ENCODE data around the gene DEPDC7. TPM values are rescaled to one million over a fixed set of nuclear protein-coding genes. Genes with fewer than 3 reads are reported as not detected.

DEPDC7 gene
- total RNA-seq, 1 experiment from 2014 or later, result 1.6 TPM

- no peak overlapping the region for H3K4me3 Mint-ChIP-seq (ENCODE audit: low read depth, unreplicated experiment)
- no peak for TF ChIP-seq CTCF (IDR thresholded peaks at IDR 0.05; ENCODE audit: unreplicated experiment)
- no peak for DNase-seq
- no peak overlapping the region for H3K27ac Mint-ChIP-seq (ENCODE audit: unreplicated experiment)
- H3K9me3 Mint-ChIP-seq (ENCODE audit: low read depth, unreplicated experiment), result no peaks in the 10 kb centered on the region
- intact Hi-C loops (cut with micrococcal nuclease; ENCODE audit: unreplicated experiment), result no loop called here
- CTCF ChIA-PET, result no interaction called here
- BruUV-seq (replicated peaks), result no TSS peak
- H3K27me3 Mint-ChIP-seq (ENCODE audit: unreplicated experiment), result peaks cover 26% of the 10 kb centered on the region
- no peaks in the 10 kb centered on the region for H3K36me3 Mint-ChIP-seq (ENCODE audit: insufficient read depth, unreplicated experiment)
- peaks cover 8% of the 10 kb centered on the region for H3K4me1 Mint-ChIP-seq (ENCODE audit: low read depth, unreplicated experiment)
These were observed 13.7 kb upstream of the DEPDC7 start for GRCh38 chr11:33001751-33002542.

DNA sequence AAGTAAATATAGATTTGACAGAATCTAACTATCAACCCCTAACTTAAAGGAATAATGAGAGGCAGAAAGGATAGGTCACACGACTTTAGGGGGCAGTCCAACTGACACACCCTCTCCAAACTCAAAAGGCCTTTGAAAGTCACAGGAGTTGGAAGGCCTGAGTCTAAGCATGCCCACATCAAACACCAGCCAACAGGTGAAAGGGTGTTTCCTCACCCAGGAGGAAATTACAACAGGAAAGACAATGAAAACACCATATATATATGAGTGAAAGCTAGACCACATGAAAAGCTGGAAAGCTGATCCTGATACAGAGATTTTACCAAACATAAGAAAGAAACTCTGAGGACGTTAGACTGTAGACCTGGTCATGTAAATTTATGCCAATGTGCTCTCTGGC, 10.5 kb upstream of the DEPDC7 start:
- CTCF ChIA-PET, result interaction anchor here (0.6 kb wide), 2 partner anchors 111 to 214 kb away, joined by 3 to 4 read pairs; no protein-coding TSS in a partner anchor
- H3K27ac Mint-ChIP-seq (ENCODE audit: unreplicated experiment), result no peak overlapping the region

DNA sequence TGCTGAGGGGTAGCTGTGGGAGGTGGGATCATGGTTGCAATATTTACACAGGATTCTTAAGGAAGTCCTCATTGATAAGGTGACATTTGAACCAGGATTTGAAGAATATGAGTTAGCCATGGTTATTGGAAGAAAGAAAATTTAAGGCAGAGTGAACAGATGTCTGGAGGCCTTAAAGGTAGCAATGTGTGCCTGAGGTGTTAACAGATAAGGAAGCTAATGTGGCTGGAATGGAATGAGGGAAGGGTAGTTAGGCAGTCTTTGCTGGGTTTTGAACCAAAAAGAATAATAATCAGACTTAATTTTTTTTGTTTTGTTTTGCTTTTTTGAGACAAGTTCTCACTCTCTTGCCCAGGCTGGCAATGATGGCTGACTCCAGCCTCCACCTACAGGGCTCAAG, 9.7 kb upstream of the DEPDC7 start:
- CTCF ChIA-PET, result no interaction called here
- H3K27ac Mint-ChIP-seq (ENCODE audit: unreplicated experiment), result no peak overlapping the region
- H3K9me3 Mint-ChIP-seq (ENCODE audit: low read depth, unreplicated experiment), result no peaks in the 10 kb centered on the region

More for the DNA sequence above, 10.5 kb upstream of the DEPDC7 start:
- no peak overlapping the region for H3K4me3 Mint-ChIP-seq (ENCODE audit: low read depth, unreplicated experiment)
- H3K4me1 Mint-ChIP-seq (ENCODE audit: low read depth, unreplicated experiment), result peaks cover 3% of the 10 kb centered on the region
- no peaks in the 10 kb centered on the region for H3K36me3 Mint-ChIP-seq (ENCODE audit: insufficient read depth, unreplicated experiment)
- DNase-seq, result no peak
- no TSS peak for BruUV-seq (replicated peaks)
- TF ChIP-seq CTCF (IDR thresholded peaks at IDR 0.05; ENCODE audit: unreplicated experiment), result no peak
- no peaks in the 10 kb centered on the region for H3K9me3 Mint-ChIP-seq (ENCODE audit: low read depth, unreplicated experiment)
- intact Hi-C loops (cut with micrococcal nuclease; ENCODE audit: unreplicated experiment), result no loop called here
- no peaks in the 10 kb centered on the region for H3K27me3 Mint-ChIP-seq (ENCODE audit: unreplicated experiment)

DNA sequence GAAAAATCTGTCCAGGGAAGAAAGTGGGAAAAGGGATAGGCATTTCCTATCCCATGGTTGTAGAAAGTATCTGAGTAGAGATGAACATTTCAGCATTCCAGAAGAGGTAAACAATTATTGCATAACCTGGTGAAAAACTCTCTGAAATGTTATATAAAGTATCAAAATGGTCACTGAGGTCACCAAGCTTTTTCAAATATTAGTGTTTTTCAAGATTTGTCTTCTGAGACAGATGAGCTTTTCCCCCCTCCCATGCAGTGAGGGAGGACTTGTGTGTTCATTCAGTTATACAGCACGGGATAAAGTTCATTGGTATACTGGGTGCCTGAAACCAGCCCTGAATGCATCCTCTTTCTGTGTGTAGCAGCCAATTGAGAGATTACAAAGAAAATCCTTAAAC, 1.9 kb upstream of the DEPDC7 start:
- CTCF ChIA-PET, result no interaction called here
- Mint-ChIP-seq H3K27me3 (ENCODE audit: unreplicated experiment) (no peaks in the 10 kb centered on the region), H3K27ac (ENCODE audit: unreplicated experiment) (no peak overlapping the region), H3K4me3 (ENCODE audit: low read depth, unreplicated experiment) (no peak overlapping the region), H3K4me1 (ENCODE audit: low read depth, unreplicated experiment) (no peaks in the 10 kb centered on the region), H3K36me3 (ENCODE audit: insufficient read depth, unreplicated experiment) (peaks cover 12% of the 10 kb centered on the region), H3K9me3 (ENCODE audit: low read depth, unreplicated experiment) (no peaks in the 10 kb centered on the region)
- TF ChIP-seq CTCF (IDR thresholded peaks at IDR 0.05; ENCODE audit: unreplicated experiment), result no peak
- no TSS peak for BruUV-seq (replicated peaks)
- DNase-seq, result no peak
- intact Hi-C loops (cut with micrococcal nuclease; ENCODE audit: unreplicated experiment), result no loop called here

More for the DNA sequence above, 9.7 kb upstream of the DEPDC7 start:
- Mint-ChIP-seq H3K4me3 (ENCODE audit: low read depth, unreplicated experiment) (no peak overlapping the region), H3K36me3 (ENCODE audit: insufficient read depth, unreplicated experiment) (no peaks in the 10 kb centered on the region), H3K27me3 (ENCODE audit: unreplicated experiment) (no peaks in the 10 kb centered on the region), H3K4me1 (ENCODE audit: low read depth, unreplicated experiment) (no peaks in the 10 kb centered on the region)
- intact Hi-C loops (cut with micrococcal nuclease; ENCODE audit: unreplicated experiment), result no loop called here
- TF ChIP-seq CTCF (IDR thresholded peaks at IDR 0.05; ENCODE audit: unreplicated experiment), result no peak
- no TSS peak for BruUV-seq (replicated peaks)
- no peak for DNase-seq

All from Calu3 (cell line).